GM23338 (cell line): ENCODE data around the gene TP53I3. TPM values are rescaled to one million over a fixed set of nuclear protein-coding genes. Genes with fewer than 3 reads are reported as not detected.

Experiments used
- ATAC-seq: fragments of 200-7000 bp; cut with Tn5 transposase; 3 replicates; pipeline ENCODE4 v1.9.1; 2020
- DNase-seq: peaks from one replicate; pipeline ENCODE4 v3.0.0-alpha.2; 2015; ENCODE audit warnings: low spot score
- H2AFZ ChIP-seq: fragments of 200-600 bp; sonication (generic); 2 replicates; pipeline ENCODE4 v1.8.0; 2016; ENCODE audit warnings: antibody characterized with exemption, mild to moderate bottlenecking, moderate library complexity
- H3F3A ChIP-seq: fragments of 200-600 bp; sonication (generic); replicated peaks from 2 replicates; pipeline ENCODE4 v1.8.0; 2017; ENCODE audit warnings: antibody characterized with exemption, mixed run types, low read depth
- H3K27ac ChIP-seq: fragments of 200-600 bp; sonication (generic); 2 replicates; pipeline ENCODE4 v1.6.1; 2016; ENCODE audit warnings: low read depth
- H3K27me3 ChIP-seq: fragments of 200-600 bp; sonication (generic); 2 replicates; pipeline ENCODE4 v1.8.0; 2016; ENCODE audit warnings: mild to moderate bottlenecking, mixed run types, moderate library complexity; ENCODE audit not compliant: insufficient read depth
- H3K36me3 ChIP-seq: fragments of 200-600 bp; sonication (generic); 2 replicates; pipeline ENCODE4 v1.8.0; 2016; ENCODE audit warnings: mild to moderate bottlenecking; ENCODE audit not compliant: insufficient read depth
- H3K4me1 ChIP-seq: fragments of 200-600 bp; sonication (generic); 2 replicates; pipeline ENCODE4 v1.8.0; 2016; ENCODE audit warnings: mild to moderate bottlenecking, moderate library complexity; ENCODE audit not compliant: insufficient read depth
- H3K4me2 ChIP-seq: fragments of 200-600 bp; sonication (generic); 2 replicates; pipeline ENCODE4 v1.7.1; 2017; ENCODE audit warnings: mixed run types
- H3K4me3 ChIP-seq: fragments of 200-600 bp; sonication (generic); 2 replicates; pipeline ENCODE4 v1.6.1; 2016; ENCODE audit warnings: mixed run types
- H3K79me2 ChIP-seq: fragments of 200-600 bp; sonication (generic); replicated peaks from 2 replicates; pipeline ENCODE4 v1.8.0; 2017; ENCODE audit warnings: mild to moderate bottlenecking; ENCODE audit not compliant: insufficient read depth
- H3K9me2 ChIP-seq: fragments of 200-600 bp; sonication (generic); 2 replicates; pipeline ENCODE4 v1.8.0; 2017; ENCODE audit not compliant: insufficient read depth
- H4K20me1 ChIP-seq: fragments of 200-600 bp; sonication (generic); replicated peaks from 2 replicates; pipeline ENCODE4 v1.8.0; 2017; ENCODE audit warnings: mild to moderate bottlenecking; ENCODE audit not compliant: insufficient read depth
- H3K27ac Mint-ChIP-seq: 2 replicates; pipeline ENCODE4 v1.8.0; 2020; ENCODE audit warnings: inconsistent platforms, mild to moderate bottlenecking, moderate library complexity, mixed read lengths
- H3K27me3 Mint-ChIP-seq: 3 replicates; pipeline ENCODE4 v1.8.0; 2022; ENCODE audit warnings: low read depth, mild to moderate bottlenecking, moderate library complexity, mixed read lengths, inconsistent platforms; ENCODE audit not compliant: insufficient read depth, poor library complexity
- H3K36me3 Mint-ChIP-seq: 3 replicates; pipeline ENCODE4 v1.8.0; 2021; ENCODE audit warnings: low read depth, mild to moderate bottlenecking, inconsistent platforms, moderate library complexity, mixed read lengths
- H3K4me1 Mint-ChIP-seq: 3 replicates; pipeline ENCODE4 v1.8.0; 2020; ENCODE audit warnings: mild to moderate bottlenecking, inconsistent platforms, mixed read lengths
- H3K4me3 Mint-ChIP-seq: 3 replicates; pipeline ENCODE4 v1.8.0; 2021; ENCODE audit warnings: moderate library complexity, mild to moderate bottlenecking, inconsistent platforms, mixed read lengths
- H3K9me3 Mint-ChIP-seq: 3 replicates; pipeline ENCODE4 v1.8.0; 2020; ENCODE audit warnings: moderate library complexity, mild to moderate bottlenecking, inconsistent platforms, mixed read lengths
- CTCF ChIP-seq, 2 experiments: fragments of 200-600 bp in 1 of 2; sonication (generic) in 1 of 2; conservative IDR thresholded peaks; 2 replicates each; pipeline versions ENCODE4 v1.5.1 to v1.6.1; 2016 to 2017; ENCODE audit warnings: antibody characterized with exemption in 2 of 2, low read depth in 2 of 2, mild to moderate bottlenecking in 2 of 2, moderate library complexity in 1 of 2
- ETS1 ChIP-seq: IDR thresholded peaks from 2 replicates; pipeline ENCODE4 v1.6.1; 2016; ENCODE audit warnings: antibody characterized with exemption
- EZH2 ChIP-seq: fragments of 200-600 bp; sonication (generic); IDR thresholded peaks from one replicate; pipeline ENCODE4 v1.8.0; 2017; ENCODE audit warnings: antibody characterized with exemption, mild to moderate bottlenecking, low read depth; ENCODE audit not compliant: unreplicated experiment
- NANOG ChIP-seq: IDR thresholded peaks from 2 replicates; pipeline ENCODE4 v1.6.1; 2016; ENCODE audit warnings: antibody characterized with exemption, borderline replicate concordance
- POLR2AphosphoS5 ChIP-seq: IDR thresholded peaks from 2 replicates; pipeline ENCODE4 v1.6.1; 2016; ENCODE audit warnings: antibody characterized with exemption, low read depth
- STAT1 ChIP-seq: IDR thresholded peaks from one replicate; pipeline ENCODE4 v1.6.1; 2016; ENCODE audit warnings: antibody characterized with exemption; ENCODE audit not compliant: unreplicated experiment
- ZNF462 ChIP-seq: fragments of 250-450 bp; sonication (Bioruptor Pico); IDR thresholded peaks from 2 replicates; pipeline ENCODE4 v1.5.0; 2020; ENCODE audit warnings: mild to moderate bottlenecking, moderate library complexity
- polyA plus RNA-seq: library from polyadenylated mRNA; unstranded; fragments of >200 nt; fragmentation: Nextera tagmentation; extraction: Ambion mirVana; gene quantifications from 2 replicates; pipeline ENCODE4 v1.2.1, GENCODE V29; 2016
- total RNA-seq: library from RNA; depleted of rRNA; stranded (reverse); fragments of >200 nt; shearing (Covaris generic); gene quantifications from 2 replicates; pipeline ENCODE4 v1.2.3, GENCODE V29; 2014

The TP53I3 gene
- total and polyA plus RNA-seq, 2 experiments from 2014 or later = 27.8 to 36.5 TPM

- TF ChIP-seq CTCF (conservative IDR thresholded peaks at IDR 0.05; ENCODE audit: low read depth in 2 of 2) (no peak), NANOG (no peak), ZNF462 (CRISPR knock-in tag) (no peak)
These were observed 34.3 kb downstream of the TP53I3 start (continued) for GRCh38 chr2:24050041-24050979.

- H4K20me1 ChIP-seq = no peaks in the 10 kb centered on the region; the same call in 1 of the 2 replicates
- no peak for TF ChIP-seq STAT1
- no peak for TF ChIP-seq ETS1
- peak; percentile 96 for TF ChIP-seq POLR2AphosphoS5
- TF ChIP-seq EZH2 = no peak
- peak; percentile 91 for DNase-seq
- no peak within 1 kb of the TSS for H3K27ac Mint-ChIP-seq
- peak within 1 kb of the TSS; percentile 95 for H3K4me2 ChIP-seq
- H3F3A ChIP-seq = peaks cover 20% of the 10 kb centered on the region; the same call in 1 of the 2 replicates
- no peaks in the 10 kb centered on the region for H3K27me3 ChIP-seq
- peak; percentile 61 for ATAC-seq
- peak within 1 kb of the TSS; percentile 82 for H3K4me3 ChIP-seq
- H2AFZ ChIP-seq = peak within 1 kb of the TSS; percentile 93
- H3K27me3 Mint-ChIP-seq = peaks cover 10% of the 10 kb centered on the region
- peaks cover 40% of the 10 kb centered on the region for H3K79me2 ChIP-seq
- H3K9me3 Mint-ChIP-seq = no peaks in the 10 kb centered on the region
- no peaks in the 10 kb centered on the region for H3K9me2 ChIP-seq
- peaks cover 30% of the 10 kb centered on the region for H3K4me1 ChIP-seq
- peaks cover 22% of the 10 kb centered on the region for H3K4me1 Mint-ChIP-seq
- no peaks in the 10 kb centered on the region for H3K36me3 ChIP-seq
- H3K36me3 Mint-ChIP-seq = no peaks in the 10 kb centered on the region; the same call in 2 of the 3 replicates
- peak within 1 kb of the TSS; percentile 74 for H3K27ac ChIP-seq
- no peak within 1 kb of the TSS; the same call in 2 of the 3 replicates for H3K4me3 Mint-ChIP-seq
These were observed 35.1 kb downstream of the TP53I3 start, which contains the start of gene FKBP1B for GRCh38 chr2:24049485-24050021. FKBP1B (plus strand) TSS chr2:24049741; CDS start chr2:24049850, 109 bp downstream.
